Measurements from ENCODE around the gene TAAR5. TPM values are rescaled to one million over a fixed set of nuclear protein-coding genes. Genes with fewer than 3 reads are reported as not detected.

TAAR5 gene
- total and polyA plus RNA-seq, 2 of the 8 experiments (the other 6 are each of a cell fraction or from before 2014, with no cell fraction given), result not detected

GRCh38 chr6:132624175-132624574 is 34.6 kb upstream of the TAAR5 start, which contains the start of gene TAAR2:
TSS of gene TAAR2 (minus strand) at chr6:132624275. CDS start at chr6:132624275, 0 bp downstream.
- DNase-seq (ENCODE audit: low read depth in 1 of 2, low spot score in 2 of 2), result no peak
- Histone ChIP-seq H3K4me3 (ENCODE audit: extremely low read depth in 1 of 4, insufficient read depth in 2 of 4, low read depth in 3 of 4, low read length in 4 of 4) (no peak within 1 kb of the TSS), H3K23me2 (ENCODE audit: low read depth, low read length) (no peaks in the 10 kb centered on the region), H3K14ac (ENCODE audit: insufficient read length) (no peak within 1 kb of the TSS), H3K9ac (replicated peaks in 1 of 4; ENCODE audit: extremely low read depth in 1 of 4, low read depth in 3 of 4, low read length in 3 of 4) (no peak within 1 kb of the TSS), H2AK5ac (ENCODE audit: low read depth, low read length) (no peak within 1 kb of the TSS), H2BK15ac (ENCODE audit: low read length) (no peak within 1 kb of the TSS), H2BK20ac (ENCODE audit: low read length) (no peak within 1 kb of the TSS), H3K56ac (replicated peaks; ENCODE audit: insufficient read length, low read depth, low read length) (no peak within 1 kb of the TSS), H3K27me3 (replicated peaks in 1 of 4; ENCODE audit: control insufficient read depth in 3 of 4, extremely low read depth in 1 of 4, insufficient read depth in 3 of 4, low read length in 3 of 4) (no peaks in the 10 kb centered on the region), H4K8ac (ENCODE audit: extremely low read depth, insufficient read depth, low read length) (no peak within 1 kb of the TSS), H2BK12ac (ENCODE audit: low read depth, low read length) (no peak within 1 kb of the TSS), H3K36me3 (ENCODE audit: control insufficient read depth in 2 of 4, insufficient read depth in 4 of 4, low read length in 3 of 4) (no peaks in the 10 kb centered on the region), H3K27ac (ENCODE audit: low read depth, low read length) (no peak within 1 kb of the TSS), H4K20me1 (replicated peaks in 1 of 2; ENCODE audit: control insufficient read depth in 1 of 2, insufficient read depth in 2 of 2, low read length in 2 of 2) (no peaks in the 10 kb centered on the region), H3K4ac (replicated peaks; ENCODE audit: insufficient read length, low read depth, low read length) (no peak within 1 kb of the TSS), H2AFZ (ENCODE audit: low read length) (peak within 1 kb of the TSS; percentile 10; the same call in 1 of the 2 replicates), H3K79me2 (ENCODE audit: control insufficient read depth in 1 of 2, insufficient read depth in 2 of 2, low read length in 2 of 2) (no peaks in the 10 kb centered on the region), H4K91ac (replicated peaks; ENCODE audit: insufficient read length, low read length) (no peak within 1 kb of the TSS), H3K18ac (ENCODE audit: extremely low read depth, low read length) (no peak within 1 kb of the TSS), H3K4me1 (replicated peaks in 1 of 4; ENCODE audit: control insufficient read depth in 3 of 4, insufficient read depth in 4 of 4, low read length in 3 of 4) (no peaks in the 10 kb centered on the region), H3K9me3 (ENCODE audit: insufficient read depth in 2 of 2, low read depth in 1 of 2, low read length in 1 of 2) (no peaks in the 10 kb centered on the region), H3K79me1 (ENCODE audit: low read depth, low read length) (no peaks in the 10 kb centered on the region), H3K4me2 (ENCODE audit: insufficient read depth in 1 of 2, low read depth in 2 of 2, low read length in 2 of 2) (no peak within 1 kb of the TSS), H2BK5ac (ENCODE audit: low read depth, low read length) (no peak within 1 kb of the TSS), H2BK120ac (replicated peaks; ENCODE audit: low read depth, low read length) (no peak within 1 kb of the TSS), H4K5ac (ENCODE audit: insufficient read length, low read depth, low read length) (no peak within 1 kb of the TSS), H3K23ac (ENCODE audit: insufficient read length) (no peak within 1 kb of the TSS)
- FAIRE-seq, result no peak
- CTCF ChIA-PET (ENCODE audit: partially characterized antibody), result interaction anchor here (1.6 kb wide), 1 partner anchor 25 kb away, joined by 4 read pairs; no protein-coding TSS in a partner anchor
- 93% methylated on average over 6 of the region's 6 CpGs; no CpG with 5 or more reads in 1 of the 2 experiments for WGBS, 2 experiments (ENCODE audit: extremely low coverage in 1 of 2, insufficient coverage in 1 of 2, insufficient read length in 1 of 2, insufficient replicate concordance in 2 of 2, low coverage in 1 of 2, low lambda C conversion rate in 2 of 2, missing lambda C conversion rate in 1 of 2)
- POLR2A ChIA-PET (ENCODE audit: partially characterized antibody), result no interaction called here
- TF ChIP-seq ASH2L (IDR thresholded peaks at IDR 0.05; ENCODE audit: low read length) (no peak), POLR2AphosphoS5 (IDR thresholded peaks at IDR 0.05; ENCODE audit: low read depth, low read length) (no peak), CBX8 (IDR thresholded peaks at IDR 0.05; ENCODE audit: borderline replicate concordance, low read depth, low read length) (no peak), PHF8 (conservative IDR thresholded peaks at IDR 0.05; ENCODE audit: low read depth, low read length) (no peak), GABPA (IDR thresholded peaks at IDR 0.05; ENCODE audit: borderline replicate concordance, insufficient read depth, low read length) (no peak), SRF (IDR thresholded peaks at IDR 0.05; ENCODE audit: low read depth, low read length) (no peak), RAD21 (IDR thresholded peaks at IDR 0.05 in 1 of 2, conservative IDR thresholded peaks at IDR 0.05 in 1 of 2; ENCODE audit: low read depth in 2 of 2, low read length in 2 of 2) (no peak), BCL11A (IDR thresholded peaks at IDR 0.05; ENCODE audit: low read depth in 2 of 2, low read length in 2 of 2) (no peak)
